GM21737 (cell line): ENCODE data around the gene PLEKHM1.

Experiments used
- ATAC-seq: cut with Tn5 transposase; IDR thresholded peaks from one replicate; pipeline ENCODE4 v1.9.1; 2021; ENCODE audit warnings: mild to moderate bottlenecking, moderate library complexity; ENCODE audit not compliant: unreplicated experiment

Gene PLEKHM1

DNA sequence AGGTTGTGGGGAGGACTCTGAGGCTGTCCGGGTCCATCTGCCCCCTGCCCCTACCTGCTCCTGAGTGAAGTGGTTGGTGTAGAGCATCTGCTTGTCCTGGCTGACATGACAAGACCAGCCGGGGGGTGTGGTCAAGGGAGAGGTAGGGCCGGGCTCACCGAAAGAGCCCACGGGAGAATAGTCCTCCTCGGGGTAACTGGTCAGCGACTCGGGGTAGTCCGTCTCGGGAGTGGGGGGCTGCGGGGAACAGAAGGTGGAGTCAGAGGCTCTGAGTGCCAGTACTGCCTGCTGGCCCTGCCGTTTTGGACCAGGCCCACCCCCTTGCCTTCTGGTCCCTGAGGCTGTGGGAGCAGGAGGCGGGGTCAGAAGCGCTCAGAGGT, 85.7 kb downstream of the PLEKHM1 start:
- ATAC-seq: no peak

DNA sequence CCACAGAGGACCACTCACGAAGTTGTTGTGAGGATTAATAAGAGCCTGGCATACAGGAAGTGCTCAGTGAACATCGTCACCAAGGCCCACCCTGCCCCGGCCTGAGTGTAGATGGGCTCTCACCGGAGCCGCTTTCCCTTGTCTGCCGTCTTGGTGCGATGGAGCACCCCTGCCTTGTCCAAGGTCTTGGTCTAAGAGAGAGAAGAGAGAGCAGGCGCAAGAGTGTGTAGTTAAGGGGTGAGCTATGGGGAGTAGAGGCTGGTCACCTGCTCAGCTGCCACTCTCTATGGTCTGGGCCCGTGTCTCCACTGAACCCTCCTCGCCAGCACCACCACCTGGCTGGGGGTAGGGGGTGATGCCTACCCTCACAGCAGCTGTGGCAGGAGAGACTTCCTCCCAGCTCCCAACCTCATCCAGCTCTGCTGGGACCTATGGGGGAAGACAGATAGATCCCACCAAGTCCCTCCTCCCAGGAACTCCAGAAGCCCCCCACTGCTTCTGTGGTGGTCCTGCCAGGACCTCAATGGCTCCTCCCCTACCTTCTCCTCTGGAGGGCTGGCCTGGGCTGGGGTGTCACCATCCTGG, 86.5 kb downstream of the PLEKHM1 start:
- no peak for ATAC-seq

DNA sequence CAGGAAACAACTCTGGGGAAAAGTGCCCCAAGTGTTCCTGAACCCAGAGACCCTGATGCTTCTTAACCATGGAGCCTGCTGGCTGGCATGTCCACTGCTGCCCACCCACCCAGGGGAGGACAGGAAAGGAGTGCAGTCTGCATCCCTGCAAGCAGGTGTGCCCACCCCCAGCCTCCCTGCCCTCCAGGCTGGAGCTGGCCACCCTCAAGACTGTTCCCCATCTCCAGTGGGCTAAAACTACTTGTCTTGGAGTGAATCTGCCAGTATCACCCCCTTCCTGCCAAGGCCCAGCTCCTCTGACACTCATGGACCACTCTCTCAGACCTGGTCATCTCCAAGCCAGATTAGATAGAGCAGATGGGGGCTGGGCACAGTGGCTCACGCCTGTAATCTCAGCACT, 87.6 kb downstream of the PLEKHM1 start:
- no peak for ATAC-seq

DNA sequence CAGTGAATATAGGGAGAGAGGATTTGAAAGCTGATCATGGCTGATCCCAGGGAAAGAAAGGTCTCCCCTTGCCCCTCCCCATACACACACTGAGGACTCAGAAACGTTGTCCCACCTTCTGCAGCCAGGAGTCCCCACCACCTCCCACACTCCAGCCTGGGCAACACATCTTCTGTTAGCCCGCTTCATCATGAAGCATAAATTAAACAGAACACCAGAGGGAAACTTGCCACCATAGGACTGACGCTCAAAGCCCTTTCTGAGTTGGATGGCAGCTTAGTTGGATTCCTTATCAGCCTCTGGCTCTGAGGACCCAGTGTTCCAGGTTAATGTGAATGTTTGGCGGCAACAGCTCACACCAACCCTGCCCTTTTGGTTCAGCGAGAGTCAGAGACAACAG, 91.7 kb downstream of the PLEKHM1 start:
- no peak for ATAC-seq

DNA sequence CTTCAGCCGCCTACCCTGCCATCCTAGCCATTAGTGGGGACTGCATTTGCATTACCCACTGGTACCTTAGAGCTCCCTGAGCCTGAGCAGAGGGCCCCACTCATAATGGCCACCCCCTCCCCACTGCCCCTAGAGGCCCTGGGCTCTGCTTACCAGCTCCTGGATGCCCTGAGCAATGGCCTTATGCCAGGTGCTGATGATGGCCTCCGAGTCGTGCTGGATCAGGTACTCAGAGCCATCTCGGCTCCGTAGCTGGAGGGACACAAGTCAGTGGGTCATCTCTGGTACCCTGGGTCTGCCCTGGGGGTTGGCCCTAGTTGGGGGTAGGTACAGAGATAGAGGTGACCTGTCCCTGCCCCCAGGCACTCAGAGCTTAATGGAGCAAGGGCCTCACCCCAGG, 92.7 kb downstream of the PLEKHM1 start:
- no peak for ATAC-seq

DNA sequence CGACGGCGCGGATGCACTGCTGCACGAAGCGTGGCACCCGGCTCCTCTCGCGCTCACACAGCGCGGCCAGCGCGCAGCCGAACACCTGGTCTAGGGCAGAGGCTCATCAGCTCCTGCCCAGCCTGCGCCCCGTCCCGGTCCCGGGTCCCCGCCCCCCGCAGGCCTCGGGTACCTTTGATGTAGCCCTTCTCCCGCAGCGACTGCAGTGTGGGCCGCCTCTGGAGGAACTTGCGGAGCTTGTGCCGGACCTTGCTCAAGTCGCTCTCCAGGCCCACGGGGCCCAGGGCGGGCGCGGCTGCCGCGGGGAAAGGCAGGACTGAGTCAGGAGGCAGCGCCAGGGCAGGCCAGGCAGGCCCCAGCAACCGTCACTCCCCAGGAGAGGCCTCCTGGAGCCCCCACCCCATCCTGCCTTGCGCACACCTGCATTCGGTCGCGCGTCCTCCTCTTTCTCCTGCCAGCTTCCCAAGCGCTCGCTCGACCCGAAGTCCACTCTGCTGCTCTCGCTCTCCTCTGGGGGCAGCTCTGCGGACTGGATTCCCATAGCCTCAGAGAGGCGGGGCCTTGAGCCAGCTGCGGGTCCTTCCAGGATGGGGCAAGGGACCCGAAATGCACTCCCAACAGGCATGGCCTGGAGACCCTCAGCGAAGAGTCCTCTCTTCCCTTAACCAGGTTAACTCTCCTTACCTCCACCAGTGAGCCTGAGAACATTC, 93.9 kb downstream of the PLEKHM1 start:
- no peak for ATAC-seq

DNA sequence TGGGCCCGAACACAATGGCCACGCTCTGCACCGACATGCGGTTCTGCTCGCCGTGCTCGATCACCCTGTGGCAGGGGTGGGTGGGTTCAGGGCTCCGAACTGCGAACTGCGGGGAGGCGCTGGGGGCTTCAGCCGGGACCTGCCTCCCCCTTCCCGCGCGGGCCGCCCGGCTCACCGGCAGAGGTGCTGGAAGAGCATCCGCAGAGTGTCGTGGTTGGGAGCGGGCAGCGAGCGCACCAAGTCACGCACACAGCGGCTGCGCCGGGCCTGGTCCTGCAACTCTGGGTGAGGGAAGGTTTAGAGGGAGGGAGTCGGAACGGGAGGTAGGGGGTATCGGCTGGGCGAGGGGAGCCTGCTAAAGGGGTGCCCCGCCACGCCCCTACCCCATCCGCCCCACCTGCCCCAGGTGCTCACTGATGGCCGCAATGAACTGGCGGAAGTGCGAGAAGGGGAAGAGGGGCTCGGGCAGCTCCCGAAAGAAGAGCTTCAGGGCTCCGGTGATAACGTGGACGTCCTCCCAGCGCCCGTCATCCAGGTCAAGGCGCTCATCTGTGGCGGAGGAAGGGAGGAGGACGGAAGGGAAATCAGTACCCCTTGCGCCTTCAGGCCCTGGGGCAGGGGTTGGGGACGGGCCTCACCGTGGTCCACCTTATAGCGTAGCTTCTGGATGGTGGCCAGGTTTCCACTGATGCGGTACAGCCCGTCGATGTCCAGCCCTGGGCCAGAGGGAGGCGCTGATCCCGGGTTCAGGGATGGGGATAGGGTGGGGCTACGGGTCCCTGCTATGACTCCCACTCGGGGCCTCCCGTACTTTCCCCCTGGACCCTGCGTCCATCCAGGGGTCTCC, 94.7 kb downstream of the PLEKHM1 start:
- ATAC-seq: no peak

DNA sequence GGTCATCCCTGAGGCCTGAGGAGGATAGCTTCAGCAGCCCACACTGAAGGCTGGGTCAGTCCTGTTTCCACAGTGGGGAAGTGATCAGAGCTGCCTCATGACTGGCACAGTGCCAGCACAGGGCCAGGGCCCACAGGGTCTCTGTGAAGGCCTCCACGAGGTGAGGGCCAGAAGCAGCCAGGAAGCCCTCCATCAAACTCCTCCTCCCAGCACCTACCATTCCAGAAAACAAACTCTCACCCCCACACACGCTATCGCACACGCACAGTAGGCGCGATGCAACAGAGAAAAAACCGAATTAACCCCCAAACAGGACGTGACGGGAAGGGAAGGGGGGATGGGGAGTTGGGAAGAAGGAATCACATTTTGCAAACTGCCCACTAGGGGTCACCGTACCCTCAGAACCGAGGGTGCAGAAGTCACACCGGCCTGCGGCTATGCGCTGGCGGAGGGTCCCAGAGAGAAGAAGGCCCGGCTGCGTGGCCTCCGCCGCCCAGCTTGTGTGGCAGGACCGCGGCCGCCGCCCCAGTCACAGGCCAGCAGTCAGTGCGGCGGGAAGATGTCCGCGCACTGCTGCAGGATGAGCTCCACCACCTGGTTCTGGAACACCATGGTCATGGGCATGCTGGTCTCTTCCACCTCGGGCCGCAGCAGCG, 95.5 kb downstream of the PLEKHM1 start:
- no peak for ATAC-seq

DNA sequence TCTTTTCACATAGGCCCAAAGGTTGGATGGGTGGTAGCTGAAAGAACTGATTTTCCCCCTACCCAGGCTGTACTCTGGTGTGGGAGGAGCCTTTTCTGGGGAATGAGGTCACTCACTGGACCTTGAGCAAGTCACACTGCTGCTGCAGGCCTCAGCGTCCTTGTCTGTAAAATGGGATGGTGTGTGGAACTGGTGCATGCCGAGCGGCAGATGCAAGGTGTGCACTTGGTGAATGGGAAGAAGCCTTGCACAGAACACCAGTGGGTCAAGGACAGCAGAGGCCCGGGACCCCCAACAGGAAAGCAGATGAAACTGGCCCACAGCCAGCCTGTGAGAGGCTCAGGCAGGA, 96.0 kb downstream of the PLEKHM1 start:
- no peak for ATAC-seq

DNA sequence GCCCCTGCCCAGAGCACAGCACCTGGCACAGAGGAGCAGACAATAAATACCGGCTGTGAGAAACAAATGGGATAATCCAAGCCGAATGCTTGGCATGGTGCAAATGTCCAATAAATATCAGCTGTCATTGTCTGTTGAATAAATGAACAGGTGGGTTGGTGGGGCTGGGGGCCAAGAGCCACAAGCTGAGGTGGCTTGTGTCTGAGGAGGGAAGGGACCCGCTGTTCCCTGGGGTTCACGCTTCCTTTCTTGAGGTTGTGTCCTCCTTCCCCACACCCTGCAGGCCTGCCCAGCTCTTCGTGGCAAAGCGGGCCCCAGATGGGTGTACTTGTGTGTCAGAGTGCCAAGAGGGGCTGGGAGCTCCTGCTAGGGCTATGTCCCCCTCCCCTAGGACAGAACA, 96.4 kb downstream of the PLEKHM1 start:
- no peak for ATAC-seq

DNA sequence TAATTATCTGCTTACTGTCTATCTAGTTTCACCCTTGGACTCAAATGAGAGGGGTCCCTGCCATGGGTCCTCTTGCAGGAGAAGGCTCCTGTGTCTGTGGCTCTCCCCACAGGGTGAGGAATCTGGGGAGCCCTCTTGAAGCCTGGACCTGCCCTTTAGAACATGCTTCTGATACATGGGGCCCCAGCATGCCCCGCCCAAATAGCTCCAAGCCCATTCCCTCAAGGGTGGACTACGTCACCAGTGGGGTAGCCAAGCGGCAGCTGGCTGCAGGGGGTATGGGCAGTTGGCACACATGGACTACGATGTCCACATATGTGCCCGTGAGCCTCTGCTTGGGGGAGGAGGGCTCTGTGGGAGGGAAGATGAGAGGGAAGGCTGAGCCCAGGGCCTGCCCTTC, 97.1 kb downstream of the PLEKHM1 start:
- ATAC-seq: no peak

DNA sequence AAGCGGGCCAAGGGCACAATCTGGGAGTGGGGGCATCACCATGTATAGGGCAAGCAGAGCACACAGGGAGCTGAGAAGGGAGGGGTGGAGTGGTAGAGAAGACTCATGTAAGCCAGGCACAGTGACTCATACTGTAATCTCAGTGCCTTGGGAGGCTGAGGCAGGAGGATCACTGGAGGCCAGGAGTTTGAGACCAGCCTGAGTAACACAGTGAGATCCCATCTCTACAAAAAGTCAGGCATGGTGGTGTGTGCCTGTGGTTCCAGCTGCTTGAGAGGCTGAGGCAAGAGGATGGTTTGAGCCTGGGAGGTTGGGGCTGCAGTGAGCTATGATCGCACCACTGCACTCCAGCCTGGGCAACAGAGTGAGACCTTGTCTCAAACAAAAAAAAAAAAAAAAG, 98.6 kb downstream of the PLEKHM1 start:
- no peak for ATAC-seq

DNA sequence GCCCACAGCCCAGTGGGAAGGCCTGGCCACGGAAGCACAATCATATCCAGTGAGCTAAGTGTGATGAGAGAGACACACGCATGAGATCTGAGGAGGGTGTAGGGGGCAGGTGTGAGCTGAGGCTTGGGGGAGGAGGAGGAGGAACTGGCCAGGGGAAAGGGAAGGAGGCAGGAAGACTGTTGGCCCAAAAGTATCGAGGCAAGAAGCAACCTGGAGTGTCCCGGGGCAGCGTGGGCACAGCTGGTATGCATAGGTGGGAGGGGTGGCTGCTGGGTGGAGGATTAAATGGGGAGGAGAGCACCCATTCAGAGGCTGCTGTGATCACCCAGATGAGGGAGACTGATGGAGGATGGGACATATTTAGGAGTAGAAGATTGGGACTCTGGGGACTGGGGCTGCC, 99.2 kb downstream of the PLEKHM1 start:
- no peak for ATAC-seq

DNA sequence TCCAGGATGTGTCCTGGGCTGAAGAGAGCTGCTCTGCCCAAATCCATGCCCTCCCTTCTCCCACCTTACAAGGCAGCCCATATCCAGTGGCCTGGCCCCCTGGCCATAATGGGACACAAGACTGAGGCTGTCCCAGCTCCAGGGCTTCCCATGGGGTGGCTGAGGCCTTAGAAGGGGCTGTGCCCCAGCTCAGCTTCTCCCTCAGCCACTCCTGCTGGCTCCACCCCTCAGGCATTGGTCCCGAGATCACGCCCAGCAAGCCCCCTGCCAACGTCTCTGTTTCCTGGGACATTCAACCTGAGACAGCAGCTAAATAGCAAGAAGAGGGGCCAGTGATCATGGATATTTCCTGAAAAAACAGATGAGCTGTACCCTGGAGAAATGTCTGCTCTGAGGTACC, 101.2 kb downstream of the PLEKHM1 start:
- ATAC-seq: no peak

DNA sequence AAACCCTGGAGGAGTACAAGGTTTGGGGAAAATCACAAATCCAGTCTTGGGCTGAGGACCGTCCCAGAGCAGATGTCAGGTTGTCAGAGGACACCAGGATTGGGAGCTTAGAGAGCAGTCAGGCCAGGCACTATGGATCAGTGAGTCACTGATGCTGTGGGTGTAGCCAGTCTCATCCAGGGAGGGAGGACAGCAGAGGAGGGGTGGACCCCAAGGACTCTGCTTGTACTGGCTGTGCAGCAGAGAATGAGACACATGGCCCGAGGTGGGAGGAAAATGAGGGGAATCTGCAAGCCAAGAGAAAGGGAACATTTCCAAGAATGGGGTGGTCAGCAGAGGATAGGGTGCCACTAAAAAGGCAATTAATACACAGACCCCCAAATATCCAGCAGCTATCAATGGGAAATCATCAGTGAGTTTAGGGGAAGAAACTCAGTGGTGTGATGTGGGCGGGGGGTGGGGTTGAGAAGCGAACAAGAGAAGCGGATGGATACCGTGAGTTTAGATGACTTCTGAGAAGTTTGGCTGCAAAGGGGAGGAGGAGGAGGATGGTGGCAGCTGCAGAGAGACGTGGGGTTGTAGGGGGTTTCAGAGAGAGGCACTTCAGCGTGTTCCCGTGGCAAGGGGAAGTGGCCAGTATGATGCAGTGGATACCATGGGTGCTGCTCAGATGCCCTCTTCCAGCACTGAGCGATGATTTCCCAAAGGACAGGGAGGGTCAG, 101.8 kb downstream of the PLEKHM1 start:
- ATAC-seq: no peak

DNA sequence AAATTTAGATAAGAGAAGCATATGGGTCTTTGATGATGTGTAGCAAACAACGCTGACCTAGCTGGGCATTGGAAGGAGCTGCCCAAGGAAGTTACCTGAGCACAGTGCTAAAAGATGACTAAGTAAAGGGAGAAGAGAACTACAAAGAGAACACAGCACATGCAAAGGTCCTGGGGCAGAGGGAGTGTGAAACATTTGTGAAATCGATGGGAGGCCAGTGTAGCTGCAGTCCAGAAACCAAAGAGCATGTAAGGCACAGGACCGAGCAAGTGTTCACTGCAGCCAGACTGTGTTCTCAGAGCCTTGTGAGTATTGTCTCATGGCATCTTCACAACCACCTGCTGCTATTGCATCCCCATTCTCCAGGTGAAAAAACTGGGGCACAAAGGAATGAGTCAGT, 102.8 kb downstream of the PLEKHM1 start:
- ATAC-seq: no peak

DNA sequence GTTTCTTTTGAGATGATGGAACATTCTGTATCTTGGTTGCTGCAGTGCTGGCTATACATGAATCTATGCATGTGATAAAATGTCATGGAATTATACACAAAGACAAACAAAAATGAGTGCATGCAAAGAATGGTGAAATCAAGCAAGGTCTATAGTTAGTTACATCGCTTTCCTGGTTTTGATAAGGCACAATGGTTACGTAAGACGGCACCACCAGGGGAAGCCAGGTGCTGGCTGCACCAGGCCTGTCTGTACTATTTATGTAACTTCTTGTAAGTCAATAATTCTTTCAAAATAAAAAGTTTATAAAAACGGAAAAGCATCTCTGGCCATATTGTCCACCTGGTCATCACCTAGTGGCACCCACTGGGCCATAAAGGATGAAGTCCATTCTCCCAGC, 104.3 kb downstream of the PLEKHM1 start:
- no peak for ATAC-seq
